Right lobe of liver (tissue), 6 donors: Measurements from ENCODE around the gene PPM1K. TPM values are rescaled to one million over a fixed set of nuclear protein-coding genes. Genes with fewer than 3 reads are reported as not detected.

Experiments used
- ATAC-seq, 4 donors: fragments of 200-7000 bp; cut with Tn5 transposase; one replicate each; pipeline ENCODE4 v1.9.1; 2020; ENCODE audit warnings: mild to moderate bottlenecking in 4 of 4, moderate library complexity in 4 of 4
- DNase-seq, 3 donors: peaks; one replicate each; pipeline ENCODE4 v3.0.0-alpha.2; 2020
- H3K27ac ChIP-seq, 3 donors: fragments of 200-600 bp; one replicate each; pipeline ENCODE4 v1.8.0; 2022
- H3K27me3 ChIP-seq, 2 donors: fragments of 200-600 bp; one replicate each; pipeline ENCODE4 v1.8.0; 2022
- H3K36me3 ChIP-seq, 4 donors: fragments of 200-600 bp; sonication (generic) in 1 of 4; one replicate each; pipeline versions ENCODE4 v1.5.1 to v1.8.0; 2017 to 2022; ENCODE audit warnings: control low read depth in 1 of 4
- H3K4me1 ChIP-seq, 4 donors: fragments of 200-600 bp; sonication (generic) in 1 of 4; one replicate each; pipeline versions ENCODE4 v1.5.1 to v1.8.0; 2017 to 2022; ENCODE audit warnings: control low read depth in 1 of 4
- H3K4me3 ChIP-seq, 3 donors: fragments of 200-600 bp; one replicate each; pipeline ENCODE4 v1.8.0; 2022
- H3K9me3 ChIP-seq, 4 donors: fragments of 200-600 bp; sonication (generic) in 1 of 4; one replicate each; pipeline versions ENCODE4 v1.5.1 to v1.8.0; 2017 to 2022; ENCODE audit warnings: control low read depth in 1 of 4
- CTCF ChIP-seq, 4 donors: fragments of 200-600 bp in 3 of 4; fragments of 450-650 bp in 1 of 4; IDR thresholded peaks; one replicate each; pipeline versions ENCODE4 v1.5.1 to v1.8.0; 2016 to 2022; ENCODE audit warnings: antibody characterized with exemption in 4 of 4, mild to moderate bottlenecking in 2 of 4
- POLR2A ChIP-seq: fragments of 450-650 bp; IDR thresholded peaks from one replicate; pipeline ENCODE4 v1.6.1; 2017; ENCODE audit warnings: antibody characterized with exemption, mild to moderate bottlenecking
- WGBS: methylation state at CpG from one replicate; pipeline ENCODE4 v1.1.6; 2018; ENCODE audit warnings: low coverage, low lambda C conversion rate; ENCODE audit not compliant: insufficient coverage; ENCODE audit errors: missing lambda C conversion rate; 5-methylcytosine and 5-hydroxymethylcytosine counted together
- intact Hi-C, 2 donors: fragments of 100-400 bp; cut with DNase I; formaldehyde crosslinking; loops; one replicate each; pipeline versions ENCODE4 v1.11.2 to v1.14.1; 2022
- total RNA-seq, 6 experiments: library from RNA; depleted of rRNA in 2 of 6; stranded (reverse); fragments of >200 nt in 2 of 6; fragmentation: NEBNext Ultra II Directional in 3 of 6; extraction: Animal tissue kit (Norgen Biotek cat#: 25700) in 3 of 6; gene quantifications; one replicate each; pipeline versions ENCODE4 v1.1.0 to v1.2.4, GENCODE V29; 2016 to 2023
- donor health status: DM: no; HTN: yes; CAD: no.
- donor health status: DM: no; HTN: no; CAD: no.
- donor health status: DM: no; HTN: no; CAD: no.
- donor health status: DM: no; HTN: yes; CAD: no.
- donor health status: DM: no; HTN: yes; CAD: no.

Gene PPM1K
- total RNA-seq, 6 experiments from 2014 or later: 3.8 to 15.7 (median 7.9) TPM

- Histone ChIP-seq H3K4me1 (no peaks in the 10 kb centered on the region), H3K27me3 (no peaks in the 10 kb centered on the region), H3K27ac (no peak overlapping the region), H3K36me3 (no peaks in the 10 kb centered on the region), H3K4me3 (no peak overlapping the region), H3K9me3 (no peaks in the 10 kb centered on the region)
- intact Hi-C loops: no loop called here
- ATAC-seq (no peak), DNase-seq (no peak)
- TF ChIP-seq POLR2A (no peak), CTCF (IDR thresholded peaks at IDR 0.05) (no peak)
- 68% methylated on average over 6 of the region's 6 CpGs for WGBS
These were observed 13.5 kb upstream of the PPM1K start for GRCh38 chr4:88297725-88298454.

GRCh38 chr4:88297212-88297516, 12.8 kb upstream of the PPM1K start:
- Histone ChIP-seq H3K9me3 (no peaks in the 10 kb centered on the region), H3K36me3 (no peaks in the 10 kb centered on the region), H3K27me3 (no peaks in the 10 kb centered on the region), H3K4me1 (no peaks in the 10 kb centered on the region), H3K4me3 (no peak overlapping the region), H3K27ac (no peak overlapping the region)
- no peak for TF ChIP-seq POLR2A
- no peak for TF ChIP-seq CTCF (IDR thresholded peaks at IDR 0.05)
- intact Hi-C loops: no loop called here
- no peak for DNase-seq
- WGBS: no CpG with 5 or more reads among the region's 1 CpG
- no peak for ATAC-seq

GRCh38 chr4:88296413-88297211, 12.3 kb upstream of the PPM1K start:
- no peak for TF ChIP-seq CTCF (IDR thresholded peaks at IDR 0.05)
- no peak for TF ChIP-seq POLR2A

GRCh38 chr4:88295656-88296055, 11.3 kb upstream of the PPM1K start:
- ATAC-seq: peak in 2 of 4 donors; percentile 21 to 51
- 81% methylated on average over 2 of the region's 6 CpGs for whole genome bisulfite sequencing
- intact Hi-C loops: no loop called here

More at GRCh38 chr4:88296413-88297211, 12.3 kb upstream of the PPM1K start:
- intact Hi-C loops: no loop called here
- no peaks in the 10 kb centered on the region for H3K36me3 ChIP-seq
- no CpG with 5 or more reads among the region's 5 CpGs for WGBS
- H3K4me1 ChIP-seq: no peaks in the 10 kb centered on the region
- H3K27ac ChIP-seq: no peak overlapping the region
- H3K4me3 ChIP-seq: no peak overlapping the region
- H3K27me3 ChIP-seq: no peaks in the 10 kb centered on the region
- H3K9me3 ChIP-seq: no peaks in the 10 kb centered on the region
- ATAC-seq (peak in 1 of 4 donors; percentile 24), DNase-seq (no peak)

More at GRCh38 chr4:88295656-88296055, 11.3 kb upstream of the PPM1K start:
- TF ChIP-seq CTCF (IDR thresholded peaks at IDR 0.05) (no peak), POLR2A (no peak)
- Histone ChIP-seq H3K27ac (no peak overlapping the region), H3K27me3 (no peaks in the 10 kb centered on the region), H3K4me3 (no peak overlapping the region), H3K36me3 (no peaks in the 10 kb centered on the region), H3K9me3 (no peaks in the 10 kb centered on the region), H3K4me1 (no peaks in the 10 kb centered on the region)
- no peak for DNase-seq
